PFSK-1 (cell line): Measurements from ENCODE around the gene ACSF2.

Experiments used
- FOXP2 ChIP-seq: optimal IDR thresholded peaks from 2 replicates; pipeline ENCODE3; 2011; ENCODE audit warnings: borderline replicate concordance, control low read depth, inconsistent platforms; ENCODE audit not compliant: insufficient read depth; ENCODE audit errors: extremely low read length, extremely low read depth
- POLR2AphosphoS5 ChIP-seq: IDR thresholded peaks from 2 replicates; pipeline ENCODE4 v1.6.1; 2012; ENCODE audit warnings: low read depth, mild to moderate bottlenecking, control low read depth, low read length, moderate library complexity
- SIN3A ChIP-seq: IDR thresholded peaks from 2 replicates; pipeline ENCODE4 v1.6.1; 2012; ENCODE audit warnings: mild to moderate bottlenecking, low read length, moderate library complexity, borderline replicate concordance; ENCODE audit not compliant: insufficient read depth
- TAF1 ChIP-seq: IDR thresholded peaks from 2 replicates; pipeline ENCODE4 v1.6.1; 2012; ENCODE audit warnings: low read length, control low read depth, borderline replicate concordance; ENCODE audit not compliant: insufficient read depth
- TF ChIP-seq, protein P1 (sequence below), 2 experiments: IDR thresholded peaks; 2 replicates each; pipeline versions ENCODE4 v1.6.1 to v1.8.0; 2011 to 2012; ENCODE audit warnings: low read depth in 2 of 2, low read length in 2 of 2, control low read depth in 1 of 2, inconsistent platforms in 1 of 2, mild to moderate bottlenecking in 1 of 2, moderate library complexity in 1 of 2; ENCODE audit not compliant: insufficient read depth in 1 of 2

ACSF2 gene

DNA sequence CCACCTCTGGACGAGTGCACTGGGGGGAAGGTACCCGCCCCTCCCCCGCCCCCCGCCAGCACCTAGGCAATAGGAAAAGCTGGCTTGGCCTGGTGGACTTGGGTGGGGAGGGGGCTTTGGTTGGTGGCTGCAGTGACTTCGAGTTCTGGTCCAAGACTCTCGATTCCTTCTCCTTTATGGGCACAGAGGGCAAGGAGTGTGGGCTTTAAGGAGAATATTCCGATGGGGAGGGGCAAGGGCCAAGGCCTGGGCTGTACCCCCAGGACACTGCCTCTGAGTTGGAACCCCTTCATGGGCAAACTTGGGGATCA lies 409 bp downstream of the ACSF2 start:
- TF ChIP-seq FOXP2 (no peak), TAF1 (no peak), SIN3A (no peak), POLR2AphosphoS5 (no peak)
- TF ChIP-seq, protein P1, sequence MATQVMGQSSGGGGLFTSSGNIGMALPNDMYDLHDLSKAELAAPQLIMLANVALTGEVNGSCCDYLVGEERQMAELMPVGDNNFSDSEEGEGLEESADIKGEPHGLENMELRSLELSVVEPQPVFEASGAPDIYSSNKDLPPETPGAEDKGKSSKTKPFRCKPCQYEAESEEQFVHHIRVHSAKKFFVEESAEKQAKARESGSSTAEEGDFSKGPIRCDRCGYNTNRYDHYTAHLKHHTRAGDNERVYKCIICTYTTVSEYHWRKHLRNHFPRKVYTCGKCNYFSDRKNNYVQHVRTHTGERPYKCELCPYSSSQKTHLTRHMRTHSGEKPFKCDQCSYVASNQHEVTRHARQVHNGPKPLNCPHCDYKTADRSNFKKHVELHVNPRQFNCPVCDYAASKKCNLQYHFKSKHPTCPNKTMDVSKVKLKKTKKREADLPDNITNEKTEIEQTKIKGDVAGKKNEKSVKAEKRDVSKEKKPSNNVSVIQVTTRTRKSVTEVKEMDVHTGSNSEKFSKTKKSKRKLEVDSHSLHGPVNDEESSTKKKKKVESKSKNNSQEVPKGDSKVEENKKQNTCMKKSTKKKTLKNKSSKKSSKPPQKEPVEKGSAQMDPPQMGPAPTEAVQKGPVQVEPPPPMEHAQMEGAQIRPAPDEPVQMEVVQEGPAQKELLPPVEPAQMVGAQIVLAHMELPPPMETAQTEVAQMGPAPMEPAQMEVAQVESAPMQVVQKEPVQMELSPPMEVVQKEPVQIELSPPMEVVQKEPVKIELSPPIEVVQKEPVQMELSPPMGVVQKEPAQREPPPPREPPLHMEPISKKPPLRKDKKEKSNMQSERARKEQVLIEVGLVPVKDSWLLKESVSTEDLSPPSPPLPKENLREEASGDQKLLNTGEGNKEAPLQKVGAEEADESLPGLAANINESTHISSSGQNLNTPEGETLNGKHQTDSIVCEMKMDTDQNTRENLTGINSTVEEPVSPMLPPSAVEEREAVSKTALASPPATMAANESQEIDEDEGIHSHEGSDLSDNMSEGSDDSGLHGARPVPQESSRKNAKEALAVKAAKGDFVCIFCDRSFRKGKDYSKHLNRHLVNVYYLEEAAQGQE (IDR thresholded peaks at IDR 0.05; ENCODE audit: insufficient read depth in 1 of 2, low read depth in 2 of 2, low read length in 2 of 2) = no peak

DNA sequence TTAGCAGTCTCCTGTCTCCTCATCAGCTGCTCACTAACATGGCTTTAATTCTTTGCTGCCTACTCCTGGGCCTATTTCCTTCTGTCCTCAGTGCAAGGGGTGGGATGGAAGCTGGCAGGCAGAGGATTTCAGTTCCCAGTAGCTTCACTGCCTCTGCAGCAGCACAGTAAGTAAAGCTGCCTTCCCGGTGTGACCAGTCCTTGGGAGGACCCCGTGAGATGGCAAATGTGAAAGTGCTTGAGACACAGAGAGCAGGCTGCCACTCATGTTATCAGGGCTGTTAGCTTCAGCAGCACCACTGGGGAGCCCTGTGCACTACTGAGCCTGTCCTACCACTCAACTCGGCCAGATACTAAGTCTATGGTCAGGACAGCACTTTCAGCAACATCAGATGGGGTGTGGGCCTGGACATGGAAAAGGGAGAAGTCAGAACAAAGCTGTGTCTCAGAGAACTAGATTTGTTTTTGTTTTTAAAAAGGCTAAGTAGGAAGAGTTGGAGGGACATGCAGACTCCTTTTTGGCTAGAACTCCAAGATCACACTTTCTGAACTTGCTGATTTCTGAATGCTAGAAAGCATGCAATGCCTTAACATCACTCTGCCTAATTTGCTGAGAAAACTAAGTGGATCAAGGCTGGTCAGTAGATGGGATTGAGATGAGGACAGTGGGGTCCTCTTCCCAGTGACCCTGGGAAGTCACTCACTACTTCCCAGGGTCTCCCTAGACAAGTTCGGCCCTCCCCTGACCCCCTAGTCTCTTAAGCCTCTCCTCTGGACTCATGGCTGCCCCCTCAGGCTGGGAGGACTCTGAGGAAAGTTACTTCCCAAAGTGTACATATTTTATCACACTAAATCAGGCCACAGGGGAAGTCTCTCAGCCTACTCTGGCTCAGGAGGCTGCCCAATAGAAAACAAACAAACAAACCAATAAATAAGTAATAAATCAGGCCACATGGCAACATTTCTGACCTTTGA lies 1.1 kb downstream of the ACSF2 start:
- no peak for TF ChIP-seq FOXP2
- no peak for TF ChIP-seq SIN3A
- peak; percentile 51; the same call in 1 of the 2 replicates for TF ChIP-seq TAF1
- peak; percentile 43 for TF ChIP-seq POLR2AphosphoS5
- TF ChIP-seq, protein P1 (IDR thresholded peaks at IDR 0.05; ENCODE audit: insufficient read depth in 1 of 2, low read depth in 2 of 2, low read length in 2 of 2) = no peak

- TF ChIP-seq TAF1 (no peak), SIN3A (no peak), FOXP2 (no peak), POLR2AphosphoS5 (no peak)
- TF ChIP-seq, protein P1 (IDR thresholded peaks at IDR 0.05; ENCODE audit: insufficient read depth in 1 of 2, low read depth in 2 of 2, low read length in 2 of 2) = no peak
These were observed 2.9 kb downstream of the ACSF2 start for GRCh38 chr17:50428831-50429424.

DNA sequence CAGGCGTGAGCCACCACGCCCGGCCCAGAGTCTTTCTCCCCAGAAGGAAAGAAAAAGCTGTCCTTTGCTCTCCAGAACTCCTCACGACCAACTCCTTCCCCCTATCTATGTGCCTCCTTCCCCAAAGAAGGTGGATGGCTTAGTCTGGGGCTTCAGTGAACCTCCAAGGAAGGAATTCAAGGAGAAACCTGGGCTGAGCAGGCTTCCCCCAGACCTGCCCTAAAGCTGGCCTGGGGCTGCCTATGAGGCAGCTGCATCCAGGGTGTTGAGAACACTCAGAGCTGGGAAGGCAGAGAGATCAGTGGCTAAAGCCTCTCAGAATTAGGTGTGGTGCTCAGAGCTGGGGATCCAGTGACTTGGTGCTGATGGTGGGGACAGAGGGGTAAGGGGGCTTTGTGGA lies 3.8 kb downstream of the ACSF2 start:
- TF ChIP-seq POLR2AphosphoS5 (no peak), SIN3A (no peak), TAF1 (no peak), FOXP2 (no peak)
- TF ChIP-seq, protein P1 (IDR thresholded peaks at IDR 0.05; ENCODE audit: insufficient read depth in 1 of 2, low read depth in 2 of 2, low read length in 2 of 2) = no peak
